ENCODE results near the gene SYCE3.

- TF ChIP-seq, protein P1, sequence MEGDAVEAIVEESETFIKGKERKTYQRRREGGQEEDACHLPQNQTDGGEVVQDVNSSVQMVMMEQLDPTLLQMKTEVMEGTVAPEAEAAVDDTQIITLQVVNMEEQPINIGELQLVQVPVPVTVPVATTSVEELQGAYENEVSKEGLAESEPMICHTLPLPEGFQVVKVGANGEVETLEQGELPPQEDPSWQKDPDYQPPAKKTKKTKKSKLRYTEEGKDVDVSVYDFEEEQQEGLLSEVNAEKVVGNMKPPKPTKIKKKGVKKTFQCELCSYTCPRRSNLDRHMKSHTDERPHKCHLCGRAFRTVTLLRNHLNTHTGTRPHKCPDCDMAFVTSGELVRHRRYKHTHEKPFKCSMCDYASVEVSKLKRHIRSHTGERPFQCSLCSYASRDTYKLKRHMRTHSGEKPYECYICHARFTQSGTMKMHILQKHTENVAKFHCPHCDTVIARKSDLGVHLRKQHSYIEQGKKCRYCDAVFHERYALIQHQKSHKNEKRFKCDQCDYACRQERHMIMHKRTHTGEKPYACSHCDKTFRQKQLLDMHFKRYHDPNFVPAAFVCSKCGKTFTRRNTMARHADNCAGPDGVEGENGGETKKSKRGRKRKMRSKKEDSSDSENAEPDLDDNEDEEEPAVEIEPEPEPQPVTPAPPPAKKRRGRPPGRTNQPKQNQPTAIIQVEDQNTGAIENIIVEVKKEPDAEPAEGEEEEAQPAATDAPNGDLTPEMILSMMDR (IDR thresholded peaks at IDR 0.05; ENCODE audit: extremely low read depth in 1 of 2, insufficient read depth in 1 of 2, low read depth in 1 of 2, low read length in 2 of 2) = no peak
- TF ChIP-seq POLR2A (IDR thresholded peaks at IDR 0.05; ENCODE audit: low read depth, low read length) (no peak), EZH2 (IDR thresholded peaks at IDR 0.05; ENCODE audit: borderline replicate concordance, low read depth, low read length, severe bottlenecking) (no peak), POLR2AphosphoS5 (IDR thresholded peaks at IDR 0.05; ENCODE audit: insufficient read depth, low read depth, low read length) (no peak), MYC (IDR thresholded peaks at IDR 0.05; ENCODE audit: low read depth, low read length) (no peak), JUN (IDR thresholded peaks at IDR 0.05; ENCODE audit: borderline replicate concordance, insufficient read depth, insufficient read length, low read depth) (no peak)
Measured at GRCh38 chr22:50520826-50521453, 41.8 kb downstream of the SYCE3 start.
